ENCODE data around the gene DOC2B. TPM values are rescaled to one million over a fixed set of nuclear protein-coding genes. Genes with fewer than 3 reads are reported as not detected.

Gene DOC2B
- total RNA-seq, 4 donors from 2014 or later = 3.6 to 8.5 (median 6.7) TPM

DNA sequence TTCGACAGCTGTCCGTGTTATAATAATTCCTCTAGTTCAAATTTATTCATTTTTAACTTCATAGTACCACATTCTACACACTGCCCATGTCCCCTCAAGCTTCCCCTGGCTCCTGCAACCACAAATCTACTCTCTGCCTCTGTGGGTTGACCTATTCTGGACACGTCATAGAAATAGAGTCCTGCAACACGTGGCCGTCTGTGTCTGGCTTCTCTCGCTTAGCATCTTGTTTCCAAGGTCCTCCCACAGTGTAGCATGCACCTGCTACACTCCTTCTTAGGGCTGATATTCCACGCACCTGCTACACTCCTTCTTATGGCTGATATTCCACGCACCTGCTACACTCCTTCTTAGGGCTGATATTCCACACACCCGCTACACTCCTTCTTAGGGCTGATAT, 27.6 kb downstream of the DOC2B start:
- no peaks in the 10 kb centered on the region for H3K36me3 ChIP-seq
- no peaks in the 10 kb centered on the region for H3K27me3 ChIP-seq
- DNase-seq = no peak
- H3K4me3 ChIP-seq (replicated peaks in 1 of 3) = no peak overlapping the region
- WGBS, 2 donors = 86 to 90% methylated on average over 9 of the region's 9 CpGs
- intact Hi-C loops (cut with DNase I) = no loop called here
- no peaks in the 10 kb centered on the region for H3K4me1 ChIP-seq
- H3K27ac ChIP-seq = no peak overlapping the region
- H3K9me3 ChIP-seq = no peaks in the 10 kb centered on the region
- TF ChIP-seq POLR2A (IDR thresholded peaks at IDR 0.05) (no peak), CTCF (IDR thresholded peaks at IDR 0.05) (no peak)

DNA sequence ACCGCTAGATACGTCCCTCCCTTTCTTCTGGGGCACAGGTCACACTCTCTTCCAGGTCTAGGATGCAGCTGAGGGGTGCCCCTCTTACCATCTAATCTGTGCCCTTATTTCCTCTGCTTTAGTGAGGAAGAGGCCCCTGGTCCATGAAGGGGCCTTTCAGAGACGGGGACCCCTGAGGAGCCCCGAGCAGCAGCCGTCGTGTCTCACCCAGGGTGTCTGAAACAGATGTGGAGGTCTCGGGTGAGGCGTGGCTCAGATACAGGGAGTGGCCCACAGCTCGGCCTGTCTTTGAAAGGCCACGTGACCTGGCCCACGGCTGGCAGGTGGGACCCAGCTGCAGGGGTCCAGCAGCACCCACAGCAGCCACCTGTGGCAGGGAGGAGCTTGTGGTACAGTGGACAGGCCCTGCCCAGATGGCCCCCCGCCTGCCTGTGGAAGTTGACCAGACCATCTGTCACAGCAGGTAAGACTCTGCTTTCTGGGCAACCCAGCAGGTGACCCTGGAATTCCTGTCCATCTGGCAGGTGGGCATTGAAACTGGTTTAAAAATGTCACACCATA, 28.5 kb downstream of the DOC2B start:
- TF ChIP-seq CTCF (IDR thresholded peaks at IDR 0.05) (no peak), POLR2A (IDR thresholded peaks at IDR 0.05) (no peak)
- no peaks in the 10 kb centered on the region for H3K27me3 ChIP-seq
- no peaks in the 10 kb centered on the region for H3K9me3 ChIP-seq
- DNase-seq = no peak
- intact Hi-C loops (cut with DNase I) = no loop called here
- H3K4me3 ChIP-seq (replicated peaks in 1 of 3) = no peak overlapping the region
- 80 to 81% methylated on average over 6 to 7 of the region's 12 CpGs for WGBS, 2 donors
- H3K36me3 ChIP-seq = no peaks in the 10 kb centered on the region
- H3K27ac ChIP-seq = no peak overlapping the region
- H3K4me1 ChIP-seq = no peaks in the 10 kb centered on the region

DNA sequence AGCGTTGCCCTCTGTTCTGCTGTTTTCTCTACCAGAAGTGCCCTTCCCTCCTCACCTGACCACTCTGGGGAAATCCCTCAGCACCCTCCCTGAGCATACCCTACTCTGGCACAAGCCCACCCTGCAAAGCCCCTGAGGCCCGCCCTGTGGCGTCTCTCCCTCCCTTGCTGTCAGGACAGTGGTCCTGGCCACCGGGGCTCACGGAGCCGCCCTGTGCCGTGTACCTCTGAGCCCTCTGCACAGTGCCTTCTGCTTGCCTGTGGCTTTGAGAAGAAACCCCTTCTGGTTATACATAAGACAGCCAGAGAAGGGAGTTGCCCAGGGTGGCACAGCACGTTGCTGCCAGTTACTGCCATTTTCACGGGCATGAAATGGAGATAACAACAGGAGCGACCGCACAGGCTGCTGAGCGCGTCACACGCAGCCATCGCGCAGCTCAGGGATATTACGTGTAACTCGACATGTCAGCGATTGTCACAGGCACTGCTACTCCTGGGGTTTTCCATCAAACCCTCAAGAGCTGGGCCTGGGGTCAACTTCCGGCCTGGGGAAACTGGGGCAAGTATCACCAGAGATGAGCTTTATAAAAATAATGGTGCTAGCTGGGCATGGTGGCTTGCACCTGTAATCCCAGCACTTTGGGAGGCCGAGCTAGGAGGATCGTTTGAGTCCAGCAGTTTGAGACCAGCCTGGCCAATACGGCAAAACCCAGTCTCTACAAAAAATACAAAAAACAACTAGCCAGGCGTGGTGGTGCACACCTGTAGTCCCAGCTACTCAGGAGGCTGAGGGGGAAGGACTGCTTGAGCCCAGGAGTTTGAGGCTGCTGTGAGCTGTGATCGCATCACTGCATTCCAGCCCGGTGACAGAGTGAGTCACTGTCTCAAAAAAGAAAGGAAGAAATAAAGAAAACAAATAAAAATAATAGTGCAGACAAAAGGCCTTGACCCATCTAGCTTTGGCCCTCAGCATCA, 29.3 kb downstream of the DOC2B start:
- Histone ChIP-seq H3K4me1 (no peaks in the 10 kb centered on the region), H3K36me3 (no peaks in the 10 kb centered on the region), H3K9me3 (no peaks in the 10 kb centered on the region), H3K27ac (no peak overlapping the region), H3K4me3 (replicated peaks in 1 of 3) (no peak overlapping the region), H3K27me3 (no peaks in the 10 kb centered on the region)
- no peak for DNase-seq
- no peak for TF ChIP-seq CTCF (IDR thresholded peaks at IDR 0.05)
- TF ChIP-seq POLR2A (IDR thresholded peaks at IDR 0.05) = no peak
- intact Hi-C loops (cut with DNase I) = no loop called here
- 82 to 86% methylated on average over 26 of the region's 26 CpGs for WGBS, 2 donors

GRCh38 chr17:151004-151403, 30.4 kb downstream of the DOC2B start:
- no peak overlapping the region for H3K4me3 ChIP-seq (replicated peaks in 1 of 3)
- WGBS, 2 donors = 89 to 93% methylated on average over 2 of the region's 2 CpGs
- H3K9me3 ChIP-seq = no peaks in the 10 kb centered on the region
- no peak for TF ChIP-seq POLR2A (IDR thresholded peaks at IDR 0.05)
- no peak for TF ChIP-seq CTCF (IDR thresholded peaks at IDR 0.05)
- DNase-seq = no peak
- intact Hi-C loops (cut with DNase I) = no loop called here
- no peak overlapping the region for H3K27ac ChIP-seq
- no peaks in the 10 kb centered on the region for H3K36me3 ChIP-seq
- H3K27me3 ChIP-seq = no peaks in the 10 kb centered on the region
- H3K4me1 ChIP-seq = no peaks in the 10 kb centered on the region

Measured in thyroid gland (tissue), 4 donors.